ENCODE results near the gene FLACC1. TPM values are rescaled to one million over a fixed set of nuclear protein-coding genes. Genes with fewer than 3 reads are reported as not detected.

Gene FLACC1
- total and polyA plus RNA-seq, 2 experiments from 2014 or later = 1.4 to 2.3 TPM

DNA sequence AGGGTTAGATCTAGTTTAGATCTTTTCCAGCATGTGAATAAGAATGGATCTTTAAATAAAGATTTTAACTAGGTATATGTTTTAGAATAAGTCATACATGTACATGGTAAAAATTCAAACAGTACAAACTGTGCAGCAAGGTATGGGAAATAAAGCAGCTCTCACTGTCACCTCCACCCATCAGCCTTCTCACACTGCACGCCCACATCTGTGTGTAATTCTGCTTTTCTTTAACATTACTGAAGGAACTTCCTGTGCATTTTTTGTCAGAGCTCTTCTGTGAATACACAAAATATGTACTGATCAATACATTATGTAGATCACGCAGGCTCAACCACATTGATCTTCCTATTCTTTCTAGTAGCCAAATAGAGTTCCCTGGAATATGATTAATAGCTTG lies 93.4 kb downstream of the FLACC1 start:
- H3K9ac ChIP-seq = no peak overlapping the region
- no peaks in the 10 kb centered on the region for H3K9me2 ChIP-seq (ENCODE audit: insufficient read depth)
- H3K4me1 ChIP-seq (ENCODE audit: insufficient read depth) = peaks cover 39% of the 10 kb centered on the region
- no peaks in the 10 kb centered on the region for H3K27me3 ChIP-seq (replicated peaks; ENCODE audit: insufficient read depth)
- no peak overlapping the region for H2AFZ ChIP-seq
- peak; percentile 20 for DNase-seq
- H3K79me2 ChIP-seq (ENCODE audit: insufficient read depth) = peaks cover 81% of the 10 kb centered on the region
- H3K4me3 ChIP-seq = no peak overlapping the region
- no peaks in the 10 kb centered on the region for H3K9me3 ChIP-seq (ENCODE audit: low read depth)
- TF ChIP-seq EZH2phosphoT487 (IDR thresholded peaks at IDR 0.05; ENCODE audit: insufficient read depth, low read depth) (no peak), EZH2 (IDR thresholded peaks at IDR 0.05; ENCODE audit: insufficient read depth, poor library complexity, severe bottlenecking) (no peak)
- no peaks in the 10 kb centered on the region for H4K20me1 ChIP-seq (ENCODE audit: insufficient read depth)
- in situ Hi-C loops (cut with MboI) = no loop called here
- no peaks in the 10 kb centered on the region for H3K36me3 ChIP-seq (ENCODE audit: low read depth)
- WGBS, 2 experiments (ENCODE audit: low coverage in 1 of 2, low lambda C conversion rate in 2 of 2, missing lambda C conversion rate in 2 of 2) = 96 to 98% methylated on average over 2 of the region's 2 CpGs
- H3K4me2 ChIP-seq (ENCODE audit: unreplicated experiment) = peak overlapping the region; percentile 53
- peaks cover 8% of the 10 kb centered on the region for H3F3A ChIP-seq (ENCODE audit: insufficient read depth)
- peak overlapping the region; percentile 22; the same call in 1 of the 2 replicates for H3K27ac ChIP-seq

DNA sequence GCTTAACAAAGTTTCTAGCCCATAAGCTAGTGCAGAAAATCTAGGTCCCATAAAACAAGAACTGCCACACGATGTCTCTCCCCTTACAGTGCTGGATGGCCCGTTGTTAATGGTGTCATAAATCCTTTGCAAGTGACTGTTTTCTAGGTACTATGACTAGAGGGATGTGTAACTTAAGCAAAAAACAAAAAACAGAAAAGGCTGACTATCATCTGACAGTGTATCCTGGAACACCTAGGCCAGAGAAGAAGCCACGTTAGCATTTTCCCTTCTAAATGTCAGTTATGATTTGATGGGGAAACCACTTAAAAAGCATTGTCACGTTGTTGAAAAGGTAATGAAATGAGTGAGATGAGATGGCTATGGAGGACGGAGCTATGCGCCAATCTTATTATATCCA lies 94.4 kb downstream of the FLACC1 start:
- in situ Hi-C loops (cut with MboI) = no loop called here
- H3K79me2 ChIP-seq (ENCODE audit: insufficient read depth) = peaks cover 83% of the 10 kb centered on the region
- TF ChIP-seq EZH2phosphoT487 (IDR thresholded peaks at IDR 0.05; ENCODE audit: insufficient read depth, low read depth) = no peak
- TF ChIP-seq EZH2 (IDR thresholded peaks at IDR 0.05; ENCODE audit: insufficient read depth, poor library complexity, severe bottlenecking) = no peak
- no peak for DNase-seq
- WGBS, 2 experiments (ENCODE audit: low coverage in 1 of 2, low lambda C conversion rate in 2 of 2, missing lambda C conversion rate in 2 of 2) = 72% methylated on average over 6 of the region's 6 CpGs
- H3K9me2 ChIP-seq (ENCODE audit: insufficient read depth) = no peaks in the 10 kb centered on the region
- H3K9ac ChIP-seq = 0 out of 2 replicates have a peak overlapping the region, but pooled peaks have one; percentile 5
- no peak overlapping the region for H3K27ac ChIP-seq
- no peaks in the 10 kb centered on the region for H3K36me3 ChIP-seq (ENCODE audit: low read depth)
- no peak overlapping the region for H3K4me2 ChIP-seq (ENCODE audit: unreplicated experiment)
- H3F3A ChIP-seq (ENCODE audit: insufficient read depth) = peaks cover 16% of the 10 kb centered on the region
- H3K9me3 ChIP-seq (ENCODE audit: low read depth) = no peaks in the 10 kb centered on the region
- H3K4me3 ChIP-seq = no peak overlapping the region
- no peaks in the 10 kb centered on the region for H3K27me3 ChIP-seq (replicated peaks; ENCODE audit: insufficient read depth)
- H3K4me1 ChIP-seq (ENCODE audit: insufficient read depth) = peaks cover 39% of the 10 kb centered on the region
- no peak overlapping the region for H2AFZ ChIP-seq
- H4K20me1 ChIP-seq (ENCODE audit: insufficient read depth) = no peaks in the 10 kb centered on the region

DNA sequence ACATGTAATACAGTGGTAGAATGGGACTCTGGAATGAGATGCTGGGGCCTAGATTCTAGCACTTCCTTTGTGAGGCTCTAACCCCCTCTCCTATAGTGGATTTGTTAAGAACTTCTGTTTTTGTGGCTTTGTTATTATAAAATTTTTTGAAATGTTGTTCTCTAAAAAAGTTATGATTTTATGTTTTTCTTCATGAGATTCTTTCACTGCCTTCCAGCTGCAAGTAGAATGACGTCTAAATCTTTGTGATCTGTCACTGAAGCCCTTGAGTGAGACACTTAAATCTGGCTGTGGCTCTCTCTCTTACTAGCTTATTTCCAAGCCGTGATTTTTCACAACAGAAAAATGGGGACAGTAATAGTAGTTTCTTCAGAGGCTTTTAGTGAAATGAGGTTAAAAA lies 95.2 kb downstream of the FLACC1 start:
- H3K27ac ChIP-seq = no peak overlapping the region
- WGBS, 2 experiments (ENCODE audit: low coverage in 1 of 2, low lambda C conversion rate in 2 of 2, missing lambda C conversion rate in 2 of 2) = 58 to 67% methylated on average over 2 of the region's 2 CpGs

DNA sequence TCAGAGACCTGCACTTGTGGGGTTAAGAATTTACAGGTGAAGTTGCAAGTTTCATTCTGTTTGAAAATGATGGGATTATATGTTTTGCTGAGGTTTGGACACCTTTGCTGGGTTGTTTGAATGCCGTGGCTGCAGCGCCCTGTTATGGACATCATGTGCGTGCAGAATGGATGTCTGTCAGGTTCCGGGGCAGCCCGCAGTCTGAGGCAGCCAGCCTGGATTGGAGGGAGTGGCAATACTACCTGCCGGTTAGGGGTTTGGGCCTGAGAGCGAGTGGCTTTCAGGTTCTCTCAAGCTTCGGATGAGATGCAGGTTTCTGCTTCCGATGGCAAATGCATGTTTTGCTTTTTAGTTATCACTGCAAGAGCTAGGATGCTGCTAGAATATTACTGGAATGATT lies 95.7 kb downstream of the FLACC1 start:
- Histone ChIP-seq H2AFZ (no peak overlapping the region), H3K27ac (no peak overlapping the region), H3K9ac (no peak overlapping the region), H3F3A (ENCODE audit: insufficient read depth) (peaks cover 25% of the 10 kb centered on the region), H3K36me3 (ENCODE audit: low read depth) (no peaks in the 10 kb centered on the region), H3K4me2 (ENCODE audit: unreplicated experiment) (peak overlapping the region; percentile 36), H3K9me3 (ENCODE audit: low read depth) (no peaks in the 10 kb centered on the region), H4K20me1 (ENCODE audit: insufficient read depth) (no peaks in the 10 kb centered on the region), H3K9me2 (ENCODE audit: insufficient read depth) (no peaks in the 10 kb centered on the region), H3K27me3 (replicated peaks; ENCODE audit: insufficient read depth) (no peaks in the 10 kb centered on the region), H3K79me2 (ENCODE audit: insufficient read depth) (peaks cover 78% of the 10 kb centered on the region), H3K4me1 (ENCODE audit: insufficient read depth) (peaks cover 39% of the 10 kb centered on the region), H3K4me3 (no peak overlapping the region)
- DNase-seq = no peak
- in situ Hi-C loops (cut with MboI) = no loop called here
- no peak for TF ChIP-seq EZH2phosphoT487 (IDR thresholded peaks at IDR 0.05; ENCODE audit: insufficient read depth, low read depth)
- TF ChIP-seq EZH2 (IDR thresholded peaks at IDR 0.05; ENCODE audit: insufficient read depth, poor library complexity, severe bottlenecking) = no peak
- whole genome bisulfite sequencing, 2 experiments (ENCODE audit: low coverage in 1 of 2, low lambda C conversion rate in 2 of 2, missing lambda C conversion rate in 2 of 2) = 86 to 92% methylated on average over 9 of the region's 9 CpGs

More for the DNA sequence above, 95.2 kb downstream of the FLACC1 start:
- Histone ChIP-seq H3K4me1 (ENCODE audit: insufficient read depth) (peaks cover 39% of the 10 kb centered on the region), H3K9me3 (ENCODE audit: low read depth) (no peaks in the 10 kb centered on the region), H3K4me3 (no peak overlapping the region), H4K20me1 (ENCODE audit: insufficient read depth) (no peaks in the 10 kb centered on the region), H3K4me2 (ENCODE audit: unreplicated experiment) (peak overlapping the region; percentile 36), H3F3A (ENCODE audit: insufficient read depth) (peaks cover 24% of the 10 kb centered on the region), H3K27me3 (replicated peaks; ENCODE audit: insufficient read depth) (no peaks in the 10 kb centered on the region), H3K9ac (no peak overlapping the region), H3K36me3 (ENCODE audit: low read depth) (no peaks in the 10 kb centered on the region), H3K79me2 (ENCODE audit: insufficient read depth) (peaks cover 82% of the 10 kb centered on the region), H3K9me2 (ENCODE audit: insufficient read depth) (no peaks in the 10 kb centered on the region), H2AFZ (no peak overlapping the region)
- DNase-seq = no peak
- TF ChIP-seq EZH2phosphoT487 (IDR thresholded peaks at IDR 0.05; ENCODE audit: insufficient read depth, low read depth) (no peak), EZH2 (IDR thresholded peaks at IDR 0.05; ENCODE audit: insufficient read depth, poor library complexity, severe bottlenecking) (no peak)
- in situ Hi-C loops (cut with MboI) = no loop called here
